HG02943 (cell line): Measurements from ENCODE around the gene BCL11B.

Experiments
- ATAC-seq: cut with Tn5 transposase; IDR thresholded peaks from one replicate; pipeline ENCODE4 v1.9.1; 2021; ENCODE audit warnings: mild to moderate bottlenecking, low read depth, moderate library complexity; ENCODE audit not compliant: unreplicated experiment

The BCL11B gene

GRCh38 chr14:99124482-99125105 is 147.4 kb downstream of the BCL11B start:
- no peak for ATAC-seq

DNA sequence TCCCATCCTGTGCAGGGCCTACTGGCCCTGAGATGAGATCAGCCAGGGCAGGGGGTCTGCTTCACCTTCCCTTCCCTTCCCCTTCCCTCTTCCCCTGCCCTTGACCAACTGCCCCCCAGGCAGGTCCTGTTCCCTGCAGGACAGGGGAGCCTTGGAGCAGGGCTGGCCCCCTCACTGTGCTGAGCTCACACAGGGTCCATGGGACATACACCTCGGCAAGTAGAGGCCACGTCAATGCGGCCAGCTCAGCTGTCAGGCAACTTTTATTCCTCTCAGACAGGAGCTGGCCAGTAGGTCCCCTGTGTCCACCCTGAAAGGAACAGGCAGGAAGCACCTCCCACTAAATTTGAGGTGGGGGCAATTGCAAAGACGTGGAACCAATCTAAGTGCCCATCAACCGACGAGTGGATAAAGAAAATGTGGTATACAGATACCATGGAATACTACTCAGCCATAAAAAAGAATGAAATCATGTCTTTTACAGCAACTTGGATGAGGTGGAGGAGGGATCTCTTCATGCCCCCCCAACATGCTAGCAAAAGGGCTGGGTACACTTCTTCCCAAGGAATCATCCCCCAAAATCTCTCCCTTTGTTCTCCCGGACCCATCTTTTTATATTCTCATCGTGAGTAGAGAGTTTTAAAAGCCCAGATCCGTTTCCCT is 148.7 kb downstream of the BCL11B start:
- ATAC-seq, result no peak

- no peak for ATAC-seq
These were observed 149.4 kb downstream of the BCL11B start for GRCh38 chr14:99122521-99123125.

DNA sequence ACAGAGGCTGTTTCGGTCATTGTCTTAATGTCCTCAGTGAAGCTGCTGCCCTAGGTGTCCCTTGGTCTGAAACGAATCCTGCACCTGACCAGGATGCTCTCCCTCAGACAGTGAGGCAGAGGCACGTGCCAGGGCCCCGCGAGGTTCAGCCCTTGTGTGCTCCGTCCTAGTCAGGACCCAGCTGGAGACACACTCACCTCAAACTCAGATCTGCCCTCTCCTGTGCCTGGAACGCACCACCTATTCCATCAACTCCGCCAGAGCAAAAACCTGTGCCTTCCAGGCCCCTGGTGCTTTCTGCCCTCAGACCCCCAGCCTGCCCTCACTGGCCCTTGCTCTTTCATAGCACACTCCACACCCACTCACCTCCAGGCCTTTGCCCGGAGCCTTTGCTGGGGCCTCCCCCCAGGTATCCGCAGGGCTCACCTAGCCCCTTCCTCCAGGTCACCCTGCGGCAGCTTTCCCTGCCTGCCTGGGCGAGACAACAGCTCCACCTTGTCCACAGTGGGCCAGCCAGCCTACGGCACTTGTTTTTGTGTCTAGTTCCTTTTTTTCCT is 150.6 kb downstream of the BCL11B start:
- no peak for ATAC-seq

DNA sequence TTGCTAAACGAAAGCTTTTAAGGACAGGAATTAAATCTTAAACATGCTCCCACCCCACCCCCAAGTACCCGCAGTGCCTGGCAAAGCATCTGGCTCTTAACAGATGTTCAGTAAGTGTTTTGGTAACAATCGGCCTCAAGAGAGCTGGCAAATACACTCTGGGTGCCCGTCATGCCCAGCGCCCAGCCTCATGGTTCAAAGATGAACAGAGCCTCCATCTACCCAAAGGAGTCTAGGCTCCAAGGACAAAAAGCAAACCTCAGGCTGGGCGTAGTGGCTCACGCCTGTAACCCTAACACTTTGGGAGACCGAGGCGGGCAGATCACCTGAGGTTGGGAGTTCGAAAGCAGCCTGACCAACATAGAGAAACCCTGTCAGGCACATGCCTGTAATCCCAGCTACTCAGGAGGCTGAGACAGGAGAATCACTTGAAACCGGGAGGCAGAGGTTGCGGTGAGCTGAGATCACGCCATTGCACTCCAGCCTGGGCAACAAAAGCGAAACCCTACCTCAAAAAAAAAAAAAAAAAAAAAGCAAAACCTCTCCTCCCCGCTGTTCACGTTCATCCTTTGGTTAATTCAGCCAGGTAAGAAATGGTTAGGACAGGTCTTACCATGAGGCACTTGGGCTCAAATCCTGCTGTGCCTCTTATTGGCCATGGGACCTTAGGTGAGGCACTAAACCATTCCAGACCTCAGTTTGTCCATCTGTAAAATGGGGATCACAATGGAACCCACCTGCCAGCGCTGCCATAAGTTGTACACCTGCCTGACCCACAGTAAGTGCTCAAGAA is 151.3 kb downstream of the BCL11B start:
- ATAC-seq, result no peak

DNA sequence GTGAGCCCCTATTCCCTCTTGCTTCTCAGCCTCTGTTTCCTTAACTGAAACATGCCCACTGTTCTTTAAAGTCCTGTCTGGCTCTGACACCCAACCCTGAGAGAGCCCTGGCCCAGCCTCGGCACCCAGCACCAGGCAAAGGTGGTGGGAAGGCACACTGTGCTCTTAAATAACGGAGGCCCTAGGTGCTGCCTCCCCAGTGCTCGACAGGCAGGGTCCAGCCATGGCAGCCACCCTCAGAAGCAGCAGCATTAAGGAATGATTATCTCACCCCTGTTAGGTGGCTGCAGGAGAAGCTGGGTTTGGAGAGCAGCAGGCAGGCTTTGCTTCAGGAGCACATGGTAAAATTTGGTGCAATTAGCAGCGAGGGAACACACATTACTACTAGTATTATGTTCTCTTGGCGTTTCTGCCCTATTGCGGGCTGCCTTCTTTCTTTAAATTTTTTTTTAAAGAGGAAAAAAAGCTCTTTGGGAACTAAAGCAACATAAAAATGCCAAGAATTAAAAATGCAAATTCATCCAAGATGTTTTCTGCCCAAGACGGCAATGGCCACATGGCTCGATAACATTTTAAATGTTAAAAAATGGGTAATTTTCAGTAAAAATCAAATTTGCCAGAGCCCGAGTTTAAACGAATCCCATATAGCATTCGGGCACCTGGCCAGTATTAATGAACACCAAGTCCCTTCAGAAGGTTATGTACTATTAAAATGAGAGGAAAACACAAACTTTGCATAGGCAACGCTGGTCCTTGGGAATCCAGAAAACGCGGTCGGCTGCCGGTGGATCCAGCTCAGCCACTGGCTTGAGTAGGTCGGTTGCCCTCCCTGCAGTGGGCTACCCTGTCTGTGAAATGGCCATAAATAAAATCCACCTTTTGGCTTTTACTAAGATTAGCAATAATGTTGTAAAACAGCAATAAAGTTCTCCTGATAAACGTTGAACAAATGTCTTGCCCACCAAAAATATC is 152.2 kb downstream of the BCL11B start:
- no peak for ATAC-seq
